Measurements from ENCODE around the gene GNPAT. TPM values are rescaled to one million over a fixed set of nuclear protein-coding genes. Genes with fewer than 3 reads are reported as not detected.

Gene GNPAT
- total RNA-seq, 2 donors from 2014 or later, result 30.8 to 53.2 TPM

DNA sequence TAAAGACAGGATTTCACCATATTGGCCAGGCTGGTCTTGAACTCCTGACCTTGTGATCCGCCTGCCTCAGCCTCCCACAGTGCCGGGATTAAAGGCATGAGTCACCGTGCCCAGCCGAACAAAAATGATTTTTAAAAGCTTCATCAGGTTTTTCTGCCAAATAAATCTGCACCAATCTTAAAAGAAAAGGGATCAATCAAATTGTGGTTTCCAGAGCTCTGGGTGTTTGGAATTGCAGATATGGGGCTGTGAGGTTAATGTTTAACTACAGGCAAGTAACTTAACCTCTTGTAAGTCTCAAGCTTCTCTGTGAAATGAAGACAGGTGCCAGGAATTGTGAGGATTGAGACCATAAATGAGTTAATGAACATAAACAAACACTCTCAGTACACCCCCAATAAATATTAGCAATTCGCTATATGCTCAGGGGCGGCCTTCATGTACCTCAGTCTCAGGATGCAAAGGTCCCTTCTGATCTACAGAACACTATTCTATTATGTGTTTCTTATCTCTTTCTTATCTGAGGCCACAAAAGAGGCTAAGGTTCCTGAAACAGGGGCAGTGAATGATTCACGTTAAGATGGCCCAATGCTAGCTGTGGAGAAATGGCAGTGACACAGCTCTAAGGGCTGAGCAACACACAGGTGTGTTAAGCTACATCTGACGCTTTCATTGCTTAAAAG lies 7.1 kb upstream of the GNPAT start:
- DNase-seq (ENCODE audit: low spot score), result no peak
- Histone ChIP-seq H3K4me3 (no peak overlapping the region), H3K36me3 (peaks cover 24% of the 10 kb centered on the region), H3K4me1 (peaks cover 0 to 8% of the 10 kb centered on the region in 2 donors), H3K27me3 (no peaks in the 10 kb centered on the region), H3K9me3 (no peaks in the 10 kb centered on the region), H3K27ac (no peak overlapping the region)
- TF ChIP-seq, protein P1, sequence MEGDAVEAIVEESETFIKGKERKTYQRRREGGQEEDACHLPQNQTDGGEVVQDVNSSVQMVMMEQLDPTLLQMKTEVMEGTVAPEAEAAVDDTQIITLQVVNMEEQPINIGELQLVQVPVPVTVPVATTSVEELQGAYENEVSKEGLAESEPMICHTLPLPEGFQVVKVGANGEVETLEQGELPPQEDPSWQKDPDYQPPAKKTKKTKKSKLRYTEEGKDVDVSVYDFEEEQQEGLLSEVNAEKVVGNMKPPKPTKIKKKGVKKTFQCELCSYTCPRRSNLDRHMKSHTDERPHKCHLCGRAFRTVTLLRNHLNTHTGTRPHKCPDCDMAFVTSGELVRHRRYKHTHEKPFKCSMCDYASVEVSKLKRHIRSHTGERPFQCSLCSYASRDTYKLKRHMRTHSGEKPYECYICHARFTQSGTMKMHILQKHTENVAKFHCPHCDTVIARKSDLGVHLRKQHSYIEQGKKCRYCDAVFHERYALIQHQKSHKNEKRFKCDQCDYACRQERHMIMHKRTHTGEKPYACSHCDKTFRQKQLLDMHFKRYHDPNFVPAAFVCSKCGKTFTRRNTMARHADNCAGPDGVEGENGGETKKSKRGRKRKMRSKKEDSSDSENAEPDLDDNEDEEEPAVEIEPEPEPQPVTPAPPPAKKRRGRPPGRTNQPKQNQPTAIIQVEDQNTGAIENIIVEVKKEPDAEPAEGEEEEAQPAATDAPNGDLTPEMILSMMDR (IDR thresholded peaks at IDR 0.05), result no peak

DNA sequence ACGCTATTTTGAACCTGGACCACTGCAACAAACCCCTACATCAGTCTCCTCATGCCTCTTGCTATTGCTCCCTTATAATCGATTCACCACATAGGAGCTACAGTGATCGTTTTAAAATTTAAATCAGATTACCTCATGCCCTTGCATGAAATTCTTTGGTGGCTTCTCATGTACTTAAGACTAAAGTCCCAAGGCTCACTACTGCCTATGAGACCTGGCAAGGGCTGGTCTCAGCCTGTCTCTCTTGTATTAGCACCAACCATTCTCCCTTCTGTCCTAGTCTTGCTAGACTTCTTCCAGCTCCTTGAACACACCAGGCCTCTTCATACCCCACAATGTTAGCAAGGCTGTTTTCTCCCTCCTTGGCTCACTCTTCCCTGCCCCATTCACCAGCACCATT lies 6.5 kb upstream of the GNPAT start:
- Histone ChIP-seq H3K36me3 (peaks cover 26% of the 10 kb centered on the region), H3K9me3 (no peaks in the 10 kb centered on the region), H3K4me3 (no peak overlapping the region)

DNA sequence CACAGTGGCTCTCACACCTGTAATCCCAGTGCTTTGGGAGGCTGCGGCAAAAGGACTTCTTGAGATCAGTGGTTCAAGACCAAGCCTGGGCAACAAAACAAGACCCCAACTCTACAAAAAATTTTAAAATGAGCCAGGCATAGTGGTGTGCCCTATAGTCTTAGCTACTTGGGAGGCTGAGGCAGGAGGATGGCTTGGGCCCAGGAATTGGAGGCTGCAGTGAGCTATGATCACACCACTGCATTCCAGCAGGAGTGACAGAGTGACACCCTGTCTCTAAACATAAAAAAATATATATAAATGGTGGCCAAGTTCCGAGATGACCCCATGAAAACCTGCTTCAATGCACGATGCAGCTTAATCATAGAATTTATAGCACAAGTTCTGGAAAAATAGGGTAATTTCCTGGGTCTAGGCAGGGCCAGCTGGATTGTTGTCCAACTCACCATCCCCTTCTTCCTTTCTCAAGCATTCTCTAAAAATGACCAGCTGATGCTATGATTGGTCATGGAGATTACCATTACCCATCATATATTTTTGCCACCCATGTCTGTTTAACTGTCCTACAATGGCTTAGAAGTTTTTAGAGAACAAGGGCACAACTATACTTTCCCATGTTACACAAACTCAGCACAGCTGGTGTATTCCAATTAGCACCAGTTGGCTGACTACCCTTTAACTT lies 5.3 kb upstream of the GNPAT start:
- H3K27me3 ChIP-seq, result no peaks in the 10 kb centered on the region
- peaks cover 26% of the 10 kb centered on the region for H3K36me3 ChIP-seq
- no peak overlapping the region for H3K27ac ChIP-seq
- TF ChIP-seq, protein P1 (IDR thresholded peaks at IDR 0.05), result no peak
- H3K9me3 ChIP-seq, result no peaks in the 10 kb centered on the region
- peaks cover 0 to 19% of the 10 kb centered on the region in 2 donors for H3K4me1 ChIP-seq
- no peak overlapping the region for H3K4me3 ChIP-seq
- DNase-seq (ENCODE audit: low spot score), result no peak

More for the DNA sequence above, 6.5 kb upstream of the GNPAT start:
- Histone ChIP-seq H3K4me1 (peaks cover 0 to 12% of the 10 kb centered on the region in 2 donors), H3K27ac (no peak overlapping the region), H3K27me3 (no peaks in the 10 kb centered on the region)
- TF ChIP-seq, protein P1 (IDR thresholded peaks at IDR 0.05), result no peak
- no peak for DNase-seq (ENCODE audit: low spot score)

DNA sequence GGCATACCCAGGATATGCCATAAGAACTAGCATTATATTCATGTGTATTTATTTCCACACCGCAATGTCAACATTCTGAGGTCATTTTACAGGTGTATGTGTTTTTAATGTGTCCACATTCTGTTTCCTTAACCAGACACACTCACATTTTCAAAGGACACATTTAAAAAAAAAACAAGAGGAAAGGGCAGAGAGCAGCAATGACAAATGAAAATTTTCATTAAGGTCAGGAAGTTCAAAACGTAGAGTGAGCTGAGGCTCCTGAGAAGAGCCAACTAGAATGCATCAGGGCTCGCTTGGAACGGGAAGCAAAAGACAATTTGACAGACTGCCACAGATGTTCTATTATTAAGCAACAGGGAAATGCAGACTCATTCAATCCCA lies 4.8 kb upstream of the GNPAT start:
- Histone ChIP-seq H3K36me3 (peaks cover 26% of the 10 kb centered on the region), H3K9me3 (no peaks in the 10 kb centered on the region), H3K4me1 (peaks cover 0 to 19% of the 10 kb centered on the region in 2 donors), H3K27me3 (no peaks in the 10 kb centered on the region), H3K4me3 (no peak overlapping the region), H3K27ac (no peak overlapping the region)
- TF ChIP-seq, protein P1 (IDR thresholded peaks at IDR 0.05), result no peak
- DNase-seq (ENCODE audit: low spot score), result no peak

DNA sequence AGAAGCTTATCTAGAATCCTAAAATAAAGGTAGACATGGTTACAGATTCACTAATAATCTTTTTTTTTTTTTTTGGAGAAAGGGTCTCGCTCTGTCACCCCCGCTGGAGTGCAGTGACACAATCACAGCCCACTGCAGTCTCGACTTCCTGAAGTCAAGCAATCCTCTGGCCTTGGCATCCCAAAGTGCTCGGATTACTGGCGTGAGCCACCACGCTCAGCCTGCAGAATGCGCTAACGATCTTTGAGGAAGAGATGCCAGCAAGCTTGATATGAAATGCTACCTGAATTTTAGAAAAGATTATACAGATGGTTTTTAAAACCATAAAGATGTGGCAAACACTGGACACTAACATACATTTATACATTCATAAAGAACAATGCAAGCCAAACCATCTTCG lies 4.1 kb upstream of the GNPAT start:
- no peak overlapping the region for H3K4me3 ChIP-seq
- no peaks in the 10 kb centered on the region for H3K9me3 ChIP-seq
- no peaks in the 10 kb centered on the region for H3K27me3 ChIP-seq
- H3K36me3 ChIP-seq, result peaks cover 26% of the 10 kb centered on the region
- peaks cover 0 to 23% of the 10 kb centered on the region in 2 donors for H3K4me1 ChIP-seq
- no peak overlapping the region for H3K27ac ChIP-seq
- no peak for DNase-seq (ENCODE audit: low spot score)
- TF ChIP-seq, protein P1 (IDR thresholded peaks at IDR 0.05), result no peak

Measured in right atrium auricular region (tissue), 2 donors.